ENCODE results near the gene HIBCH. TPM values are rescaled to one million over a fixed set of nuclear protein-coding genes. Genes with fewer than 3 reads are reported as not detected.
"Not testable (repeated sequence)": the region's sequence is repeated elsewhere in the genome, so short reads cannot be mapped to it uniquely, and the experiment has no call there.

HIBCH gene
- total RNA-seq, 2 donors from 2014 or later = 30.2 to 32.0 TPM

DNA sequence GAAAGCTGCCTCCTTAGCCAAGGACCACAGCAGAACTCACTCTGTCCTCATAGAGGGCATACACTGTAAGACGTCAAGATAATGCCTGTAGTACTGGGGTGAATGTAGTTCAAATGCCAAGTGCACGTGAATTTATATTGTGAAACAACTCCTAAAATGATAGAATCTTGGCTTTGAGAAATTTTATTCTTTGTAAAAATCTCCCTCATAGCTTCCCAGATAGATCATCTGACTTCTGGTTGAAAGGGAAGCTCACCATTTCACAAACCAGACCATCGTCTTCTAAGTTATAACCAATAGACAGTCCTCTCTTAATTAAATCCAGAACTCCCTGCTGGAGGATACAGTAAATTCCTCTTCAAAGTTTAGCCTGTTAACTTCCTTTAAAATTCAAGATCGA lies 146.2 kb downstream of the HIBCH start:
- no peak for ATAC-seq
- H3K27ac Mint-ChIP-seq = no peak overlapping the region
- peaks cover 12 to 17% of the 10 kb centered on the region in 2 donors for H3K9me3 Mint-ChIP-seq
- no peak for DNase-seq (ENCODE audit: low spot score in 2 of 2)
- H3K36me3 Mint-ChIP-seq = peaks cover 0 to 18% of the 10 kb centered on the region in 2 donors

DNA sequence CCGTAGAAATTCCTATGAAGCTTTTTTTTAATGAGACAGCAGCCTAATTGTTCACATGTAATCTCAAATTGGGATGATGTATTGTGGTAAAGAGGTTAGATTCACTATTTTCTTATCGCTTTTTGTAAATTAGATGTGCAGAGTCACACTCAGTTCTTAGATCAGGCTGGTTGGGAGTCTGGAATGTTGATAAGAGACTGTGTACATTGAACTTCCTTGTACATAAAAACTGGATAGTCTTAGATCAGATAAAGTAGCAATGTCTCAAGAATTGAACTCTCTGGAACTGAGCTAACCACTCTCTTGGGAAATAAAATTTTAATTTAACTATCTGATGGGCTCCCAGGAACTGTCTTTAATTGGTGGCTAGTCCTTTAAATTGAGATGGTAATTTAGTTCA lies 149.0 kb downstream of the HIBCH start:
- ATAC-seq = no peak
- no peak for DNase-seq (ENCODE audit: low spot score in 2 of 2)
- peaks cover 17 to 24% of the 10 kb centered on the region in 2 donors for H3K9me3 Mint-ChIP-seq
- H3K27ac Mint-ChIP-seq = no peak overlapping the region
- H3K36me3 Mint-ChIP-seq = peaks cover 0 to 21% of the 10 kb centered on the region in 2 donors

DNA sequence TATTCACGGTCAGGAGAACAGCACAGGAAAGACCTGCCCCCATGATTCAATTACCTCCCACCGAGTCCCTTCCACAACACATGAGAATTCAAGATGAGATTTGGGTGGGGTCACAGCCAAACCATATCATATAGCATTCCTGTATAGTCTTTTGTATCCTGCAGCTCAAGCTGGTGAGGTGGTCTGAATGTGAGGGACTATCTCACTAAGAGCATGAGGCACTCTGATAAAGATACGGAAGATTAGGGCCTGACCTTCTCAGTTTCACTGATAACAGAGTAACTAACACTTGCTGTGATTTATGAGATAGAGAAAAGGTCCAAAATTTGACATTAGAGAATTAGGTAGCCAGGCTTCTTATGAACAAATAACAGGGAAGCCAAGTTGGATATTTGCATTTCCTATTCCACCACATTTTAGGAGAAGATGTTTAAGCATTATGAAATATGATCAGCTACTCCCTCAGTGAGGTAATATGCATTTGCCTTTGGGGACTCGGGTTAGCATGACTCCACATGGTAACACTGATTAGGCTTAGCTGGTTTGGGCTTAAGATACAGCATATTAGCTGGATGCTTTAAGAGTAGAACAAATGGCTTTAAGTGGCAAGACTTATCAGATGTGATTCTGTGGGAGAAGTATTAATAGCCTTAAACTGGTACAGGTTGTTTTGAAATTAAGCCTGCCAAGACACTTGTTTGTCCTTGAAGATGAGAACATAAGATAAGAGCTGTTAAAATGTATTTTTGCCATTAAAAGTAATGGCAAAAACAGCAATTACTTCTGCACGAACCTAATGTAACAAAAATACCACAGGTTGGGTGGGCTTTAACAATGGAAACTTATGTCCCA lies 150.2 kb downstream of the HIBCH start:
- H3K27ac Mint-ChIP-seq = no peak overlapping the region
- peaks cover 17 to 24% of the 10 kb centered on the region in 2 donors for H3K9me3 Mint-ChIP-seq
- ATAC-seq = no peak
- DNase-seq (ENCODE audit: low spot score in 2 of 2) = no peak
- H3K36me3 Mint-ChIP-seq = peaks cover 0 to 20% of the 10 kb centered on the region in 2 donors

DNA sequence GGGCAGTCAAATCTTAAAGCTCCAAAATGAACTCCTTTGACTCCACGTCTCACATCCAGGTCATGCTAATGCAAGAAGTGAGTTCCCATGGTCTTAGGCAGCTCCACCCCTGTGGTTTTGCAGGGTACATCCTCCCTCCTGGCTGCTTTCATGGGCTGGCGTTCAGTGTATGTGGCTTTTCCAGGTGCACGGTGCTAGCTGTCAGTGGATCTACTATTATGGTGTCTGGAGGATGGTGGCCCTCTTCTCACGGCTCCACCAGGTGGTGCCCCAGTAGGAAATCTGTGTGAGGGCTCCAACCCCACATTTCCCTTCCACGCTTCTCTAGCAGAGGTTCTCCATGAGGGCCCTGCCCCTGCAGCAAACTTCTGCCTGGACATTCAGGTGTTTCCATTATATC lies 151.9 kb downstream of the HIBCH start:
- ATAC-seq (no peak), DNase-seq (ENCODE audit: low spot score in 2 of 2) (no peak)
- Mint-ChIP-seq H3K9me3 (peaks cover 11 to 15% of the 10 kb centered on the region in 2 donors), H3K27ac (no peak overlapping the region), H3K36me3 (peaks cover 0 to 9% of the 10 kb centered on the region in 2 donors)

DNA sequence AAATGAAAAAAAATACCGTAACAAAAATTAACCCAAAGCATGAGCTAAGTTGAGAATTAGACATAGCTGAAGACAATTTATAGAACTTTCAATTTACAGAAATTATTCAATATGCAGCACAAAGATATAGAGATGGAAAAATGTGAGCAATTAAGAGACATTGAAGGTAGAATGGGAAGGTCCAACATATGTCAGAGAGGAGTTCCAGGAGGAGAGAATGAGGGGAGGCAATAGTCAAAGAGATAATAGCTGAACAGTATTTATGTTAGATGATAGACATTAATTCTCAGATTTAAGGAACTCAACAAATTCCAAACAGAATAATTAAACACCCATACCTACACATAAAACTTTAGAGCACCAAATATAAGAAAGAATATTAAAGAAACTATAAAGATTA lies 154.1 kb downstream of the HIBCH start:
- H3K27ac Mint-ChIP-seq = no peak overlapping the region
- peaks cover 11 to 15% of the 10 kb centered on the region in 2 donors for H3K9me3 Mint-ChIP-seq
- no peak for ATAC-seq
- peaks cover 0 to 9% of the 10 kb centered on the region in 2 donors for H3K36me3 Mint-ChIP-seq
- DNase-seq (ENCODE audit: low spot score in 2 of 2) = no peak

DNA sequence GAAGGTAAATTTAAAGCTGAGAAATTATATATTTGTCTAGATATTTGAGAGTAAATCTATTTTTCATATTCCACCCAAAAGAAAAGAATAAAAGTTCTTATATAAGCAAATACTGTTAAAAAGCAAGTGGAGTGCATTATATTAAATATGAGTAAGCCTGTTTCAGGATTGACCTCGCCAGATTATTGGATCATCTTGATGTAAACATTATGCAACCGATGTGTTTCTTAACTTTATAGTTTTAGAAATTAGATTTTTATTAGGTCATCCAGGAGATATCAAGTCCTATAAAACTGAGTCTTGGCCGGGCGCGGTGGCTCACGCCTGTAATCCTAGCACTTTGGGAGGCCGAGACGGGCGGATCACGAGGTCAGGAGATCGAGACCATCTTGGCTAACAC lies 156.8 kb downstream of the HIBCH start:
- DNase-seq (ENCODE audit: low spot score in 2 of 2) (no peak), ATAC-seq (no peak)
- H3K27ac Mint-ChIP-seq = no peak overlapping the region
- peaks cover 2 to 6% of the 10 kb centered on the region in 2 donors for H3K9me3 Mint-ChIP-seq
- H3K36me3 Mint-ChIP-seq = no peaks in the 10 kb centered on the region

DNA sequence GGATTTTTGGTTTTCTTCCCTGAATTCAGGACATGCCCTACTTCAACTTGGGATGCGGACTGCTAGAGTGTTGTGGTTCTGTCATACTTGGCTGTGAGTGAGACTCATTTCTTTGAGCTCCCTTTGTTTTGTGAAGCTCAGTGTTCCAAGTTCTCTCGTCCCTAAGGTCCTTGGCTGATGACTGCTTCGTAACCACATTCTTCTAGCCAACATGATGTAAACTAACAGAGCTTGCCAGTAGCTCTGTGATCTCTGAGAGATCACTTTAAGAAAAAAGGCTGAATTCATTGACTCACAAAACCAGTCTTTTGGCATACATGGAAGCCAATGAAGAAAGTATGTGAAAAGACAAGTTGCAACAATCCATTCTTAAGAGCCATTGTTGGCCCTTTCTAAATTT lies 160.2 kb downstream of the HIBCH start:
- no peak for DNase-seq (ENCODE audit: low spot score in 2 of 2)
- no peak for ATAC-seq
- Mint-ChIP-seq H3K9me3 (no peaks in the 10 kb centered on the region), H3K27ac (no peak overlapping the region), H3K36me3 (no peaks in the 10 kb centered on the region)

DNA sequence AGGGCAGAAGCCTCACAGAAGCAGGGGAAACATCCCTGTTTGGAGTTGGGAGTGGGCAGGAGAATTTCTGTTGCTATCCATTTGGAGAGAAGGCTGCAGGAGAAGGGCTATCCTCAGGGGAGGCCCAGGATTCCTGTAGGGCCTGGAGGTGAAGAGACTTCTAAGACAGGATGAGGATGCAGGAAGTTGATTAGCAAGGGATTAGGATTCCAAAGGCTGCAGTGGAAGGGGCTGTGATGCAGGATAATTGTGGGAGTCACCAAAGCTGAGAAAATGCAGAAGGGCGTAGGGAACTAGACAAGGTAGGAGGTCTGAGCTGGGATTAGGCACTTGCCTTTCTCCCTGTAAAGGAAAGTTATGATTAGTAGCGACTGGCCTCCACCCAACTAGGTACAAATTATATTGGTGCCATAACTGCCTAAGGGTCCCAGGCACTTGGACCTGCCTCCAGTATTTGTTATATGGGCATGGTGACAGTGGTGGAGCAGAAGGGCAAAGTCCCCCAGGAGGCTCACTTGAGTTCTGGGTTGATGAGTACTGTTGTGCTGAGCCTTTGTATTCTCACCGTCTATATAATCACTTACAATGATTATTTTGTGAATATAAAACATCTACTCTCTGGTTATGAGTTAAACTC lies 160.7 kb downstream of the HIBCH start:
- no peak for DNase-seq (ENCODE audit: low spot score in 2 of 2)
- no peak overlapping the region for H3K27ac Mint-ChIP-seq
- no peaks in the 10 kb centered on the region for H3K9me3 Mint-ChIP-seq
- no peak for ATAC-seq
- H3K36me3 Mint-ChIP-seq = no peaks in the 10 kb centered on the region

DNA sequence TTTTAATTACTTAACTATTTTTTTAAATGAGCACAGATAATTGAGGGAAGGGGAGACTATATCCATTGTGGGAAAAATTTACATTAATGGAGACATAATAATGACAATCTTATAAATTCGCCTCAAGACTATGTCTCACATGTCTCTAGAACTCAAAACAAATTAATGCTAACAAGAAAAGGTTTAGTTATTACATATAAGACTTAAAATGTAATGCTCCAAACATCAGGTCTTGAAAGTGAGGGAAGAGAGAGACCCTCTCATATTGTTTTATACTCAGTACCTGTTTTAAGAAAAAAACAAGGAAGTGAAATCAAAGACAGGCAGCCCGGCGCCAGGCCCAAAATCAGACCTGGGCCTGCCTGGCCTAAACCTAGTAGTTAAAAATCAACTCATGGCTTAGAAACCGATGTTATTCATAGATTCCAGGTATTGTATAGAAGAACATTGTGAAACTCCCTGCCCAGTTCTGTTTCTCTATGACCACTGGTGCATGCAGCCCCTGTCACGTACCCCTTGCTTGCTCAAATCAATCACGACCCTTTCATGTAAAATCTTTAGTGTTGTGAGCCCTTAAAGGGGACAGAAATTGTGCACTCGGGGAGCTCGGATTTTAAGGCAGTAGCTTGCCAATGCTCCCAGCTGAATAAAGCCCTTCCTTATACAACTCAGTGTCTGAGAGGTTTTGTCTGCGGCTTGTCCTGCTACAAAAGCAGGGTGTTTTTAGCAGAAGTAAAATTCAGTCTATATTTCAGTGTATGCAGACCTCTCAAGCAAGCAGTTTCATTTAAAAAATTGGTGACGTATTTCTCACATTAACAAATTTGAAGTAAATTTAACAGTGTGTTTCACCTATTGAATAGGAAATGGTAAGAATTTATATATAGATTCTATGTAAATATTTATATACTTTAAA lies 161.8 kb downstream of the HIBCH start:
- H3K9me3 Mint-ChIP-seq; DNase-seq (ENCODE audit: low spot score in 2 of 2); H3K27ac Mint-ChIP-seq; H3K36me3 Mint-ChIP-seq; ATAC-seq: not testable (repeated sequence)

DNA sequence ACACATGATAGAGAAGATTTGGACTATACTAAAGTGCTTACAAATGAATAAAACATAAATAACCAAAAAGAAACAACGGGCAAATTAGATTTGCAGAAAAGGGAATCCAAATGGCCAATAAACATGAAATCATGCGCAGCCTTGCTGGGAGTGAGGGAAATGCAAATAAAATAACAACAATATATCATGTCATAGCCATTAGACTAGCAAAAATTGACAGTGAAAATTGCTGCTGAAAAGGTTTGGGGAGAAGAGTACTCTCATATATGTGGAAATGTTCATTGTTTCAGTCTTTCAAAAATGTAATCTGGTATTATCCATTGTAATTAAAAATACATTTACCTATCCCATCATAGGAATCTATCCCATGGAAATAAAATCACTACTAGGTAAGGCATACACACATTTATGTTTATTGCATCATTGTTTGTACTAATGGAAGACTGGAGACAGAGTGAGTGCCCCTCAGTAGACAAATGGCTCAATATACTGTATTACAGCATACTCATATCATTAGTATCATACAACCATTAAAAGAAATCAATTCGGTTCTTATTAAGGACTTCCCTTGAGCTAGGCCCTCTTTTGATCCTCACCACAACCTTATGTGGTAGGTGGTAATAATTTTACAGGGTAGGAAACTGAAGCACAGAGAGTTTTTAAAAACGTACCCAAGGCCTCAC lies 163.0 kb downstream of the HIBCH start:
- DNase-seq (ENCODE audit: low spot score in 2 of 2) (no peak), ATAC-seq (no peak)
- Mint-ChIP-seq H3K27ac (no peak overlapping the region), H3K36me3 (no peaks in the 10 kb centered on the region), H3K9me3 (no peaks in the 10 kb centered on the region)

Other genes starting within 250 kb of the HIBCH start
- gene INPP1, start 23.8 kb upstream of the HIBCH start, total RNA-seq = 10 to 100 TPM in 1 of 2 donors, 1 to 10 TPM in 1; 9.2 to 24.1 TPM
- gene MFSD6, start 88.5 kb upstream of the HIBCH start, total RNA-seq = 10 to 100 TPM; 18.8 to 37.5 TPM
- 10 to 100 TPM; 18.3 to 19.4 TPM for gene NEMP2, start 214.9 kb upstream of the HIBCH start, total RNA-seq

Measured in activated naive CD4-positive, alpha-beta T cell treated with anti-CD3 and anti-CD28 coated beads, Interleukin-2, amount 50 U/mL, for 72 hours (primary cell).